HG03558 (cell line): ENCODE results near the gene NAGPA.

ENCODE experiments used
- ATAC-seq: cut with Tn5 transposase; IDR thresholded peaks from one replicate; pipeline ENCODE4 v1.9.1; 2021; ENCODE audit warnings: moderate number of reproducible peaks; ENCODE audit not compliant: unreplicated experiment; ENCODE audit errors: extremely low read depth

NAGPA gene

DNA sequence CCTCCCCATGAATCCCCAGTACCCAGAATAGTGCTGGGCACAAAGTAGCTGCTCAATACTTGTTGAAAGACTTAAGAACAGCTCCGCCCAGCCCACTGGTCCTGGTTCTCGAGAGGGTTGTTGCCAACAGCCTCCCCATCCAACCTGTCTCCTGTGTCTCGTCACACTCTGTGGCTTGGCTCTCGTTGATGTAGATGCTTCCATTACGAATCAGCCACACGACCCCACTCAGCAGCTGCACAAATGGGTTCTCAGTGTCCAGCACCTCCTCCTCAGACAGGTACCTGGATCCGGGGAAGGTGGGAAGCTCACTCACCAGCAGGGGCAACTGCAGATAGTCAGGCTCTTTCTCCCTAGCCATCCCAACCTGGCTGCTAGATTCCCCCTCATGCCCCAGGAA is 2.1 kb downstream of the NAGPA start:
- ATAC-seq = no peak

DNA sequence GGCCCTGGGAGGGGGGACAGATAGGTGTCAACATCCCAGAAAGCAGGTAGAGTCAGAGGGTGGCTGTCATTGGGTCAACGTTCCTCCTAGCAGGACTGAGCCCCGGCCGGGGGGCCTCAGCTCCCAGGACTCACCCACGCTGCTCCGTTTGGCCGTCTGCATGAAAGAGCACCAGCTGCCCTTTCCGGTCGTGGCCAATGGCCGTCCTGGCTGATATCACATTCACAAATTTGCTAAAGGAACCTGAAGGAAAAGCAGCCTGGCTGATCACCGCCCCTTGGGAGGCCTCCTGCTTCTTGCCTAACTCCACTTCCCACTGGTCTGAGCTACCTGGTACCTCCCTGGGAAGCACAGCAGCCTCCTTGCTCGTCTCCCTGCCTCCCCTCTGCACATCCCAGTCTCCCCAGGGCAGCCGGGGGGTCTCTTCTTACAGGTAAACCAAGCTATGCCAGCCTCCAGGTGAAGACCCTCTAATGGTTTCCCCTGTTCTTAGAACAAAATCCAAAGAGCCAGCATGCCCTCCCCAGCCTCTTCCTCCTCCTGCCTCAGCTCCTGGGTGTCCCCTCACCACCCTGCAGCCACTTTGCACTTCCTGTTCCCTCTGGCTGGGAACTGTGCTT is 3.4 kb downstream of the NAGPA start:
- ATAC-seq = no peak

DNA sequence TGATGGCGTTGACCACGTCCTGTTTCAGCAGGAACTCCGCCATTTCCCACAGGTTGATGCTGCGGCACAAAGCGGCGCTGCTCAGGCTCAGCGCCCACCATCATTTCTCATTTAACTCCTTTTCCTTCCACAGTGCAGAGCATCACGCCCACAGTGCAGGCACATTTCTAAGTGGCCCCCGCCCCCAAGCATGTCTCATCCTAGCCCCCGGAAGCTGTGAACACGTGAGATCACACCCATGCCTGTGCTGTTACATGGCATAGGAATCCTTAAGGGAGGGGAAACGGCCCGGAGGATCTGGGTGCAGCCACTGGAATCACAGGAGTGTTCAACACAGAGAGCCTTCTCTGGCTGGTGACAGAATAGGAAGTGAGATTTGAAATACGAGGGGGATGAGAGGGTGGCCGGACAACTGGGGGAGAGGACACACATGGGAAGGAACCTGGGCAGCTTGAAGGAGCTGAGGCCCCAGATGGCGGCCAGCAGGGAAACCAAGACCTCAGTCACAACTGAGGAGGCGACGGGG is 4.7 kb downstream of the NAGPA start:
- no peak for ATAC-seq

DNA sequence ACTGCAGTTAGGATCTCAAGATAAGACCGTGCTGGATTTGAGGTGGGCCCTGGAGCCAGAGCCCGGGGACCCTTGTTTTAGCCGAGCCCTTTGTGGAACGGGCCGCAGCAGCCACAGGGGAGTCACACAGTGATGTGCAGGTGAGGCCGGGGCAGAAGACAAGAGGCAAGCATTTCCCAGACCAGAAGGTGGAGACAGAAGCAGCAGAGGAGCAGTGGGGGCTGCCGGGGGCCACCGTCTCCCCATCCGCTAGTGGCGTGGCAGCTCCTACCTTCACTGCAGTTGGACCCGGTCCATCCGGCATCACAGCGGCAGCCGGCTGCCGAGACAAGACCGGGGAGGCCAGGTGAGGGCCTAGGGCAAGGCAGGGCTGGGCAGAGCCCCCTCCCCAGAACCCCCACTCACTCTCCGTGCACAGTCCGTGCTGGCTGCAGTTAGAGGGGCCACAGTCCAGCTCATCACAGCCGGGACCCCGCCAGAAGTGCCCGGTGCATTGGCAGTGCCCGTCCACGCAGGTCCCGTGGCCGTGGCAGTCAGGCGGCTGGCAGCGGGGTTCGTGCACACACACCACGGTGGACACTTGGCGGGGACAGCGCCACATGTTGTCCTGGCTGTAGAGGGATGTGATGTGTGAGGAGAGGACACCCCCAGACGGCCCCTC is 6.0 kb downstream of the NAGPA start:
- no peak for ATAC-seq

DNA sequence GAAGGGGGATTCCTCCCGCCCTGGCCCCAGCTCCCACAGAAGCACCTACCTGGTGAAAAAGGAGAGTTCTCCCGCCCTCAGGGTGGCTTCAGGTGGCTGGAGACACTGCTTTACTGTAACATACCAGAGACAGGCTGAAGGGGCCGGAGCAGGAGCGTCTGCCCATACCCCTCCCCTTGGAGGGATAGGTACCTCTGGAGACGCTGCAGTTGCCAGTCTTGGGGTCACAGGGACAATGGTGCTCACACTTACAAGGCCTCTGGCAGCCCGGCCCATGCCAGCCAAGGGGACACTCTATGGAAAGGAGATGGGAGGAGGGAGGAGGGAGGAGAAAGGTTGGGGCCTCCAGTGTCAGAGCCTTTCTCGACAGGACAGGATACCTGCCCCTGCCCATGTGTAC is 6.6 kb downstream of the NAGPA start:
- no peak for ATAC-seq

DNA sequence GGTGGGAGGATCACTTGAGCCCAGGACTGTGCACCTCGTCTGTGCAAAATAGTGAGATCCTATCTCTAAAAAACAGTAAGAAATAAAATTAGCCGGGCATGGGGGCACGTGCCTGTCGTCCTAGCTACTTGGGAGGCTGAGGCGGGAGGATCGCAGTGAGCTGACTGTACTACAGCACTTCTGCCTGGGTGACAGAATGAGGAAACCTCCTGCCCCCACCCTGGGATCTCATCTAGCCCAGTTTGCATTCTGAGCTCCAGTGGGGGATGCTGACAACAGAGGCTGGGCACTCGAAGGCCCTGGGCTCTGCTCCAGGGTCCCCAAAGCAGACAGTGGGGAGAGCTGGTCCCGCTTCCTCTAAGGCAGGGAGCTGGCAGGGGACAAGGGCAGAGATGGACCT is 7.1 kb downstream of the NAGPA start:
- ATAC-seq = no peak

DNA sequence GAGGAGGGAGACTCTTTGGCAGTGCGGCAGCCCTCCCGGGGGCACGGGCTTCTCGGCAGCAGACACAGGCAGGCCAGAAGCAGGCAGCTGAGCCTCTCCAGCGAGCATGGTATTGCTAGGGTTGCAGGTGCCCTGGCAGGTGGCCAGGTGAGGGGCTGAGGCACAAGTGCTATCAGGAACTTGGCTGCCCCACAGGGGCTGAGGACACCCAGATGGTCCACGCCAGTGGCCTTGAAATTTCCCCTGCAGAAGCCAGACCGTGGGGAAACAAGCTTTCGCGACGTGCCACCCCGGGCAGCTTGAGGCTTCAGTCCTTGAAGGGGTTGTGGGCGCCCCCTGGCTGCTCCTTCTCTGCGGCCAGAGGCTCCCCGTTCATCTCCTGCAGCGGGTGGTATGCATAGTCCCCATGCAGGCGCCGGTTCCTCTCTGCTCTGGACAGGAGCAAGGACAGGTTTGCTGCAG is 8.5 kb downstream of the NAGPA start:
- ATAC-seq = no peak

DNA sequence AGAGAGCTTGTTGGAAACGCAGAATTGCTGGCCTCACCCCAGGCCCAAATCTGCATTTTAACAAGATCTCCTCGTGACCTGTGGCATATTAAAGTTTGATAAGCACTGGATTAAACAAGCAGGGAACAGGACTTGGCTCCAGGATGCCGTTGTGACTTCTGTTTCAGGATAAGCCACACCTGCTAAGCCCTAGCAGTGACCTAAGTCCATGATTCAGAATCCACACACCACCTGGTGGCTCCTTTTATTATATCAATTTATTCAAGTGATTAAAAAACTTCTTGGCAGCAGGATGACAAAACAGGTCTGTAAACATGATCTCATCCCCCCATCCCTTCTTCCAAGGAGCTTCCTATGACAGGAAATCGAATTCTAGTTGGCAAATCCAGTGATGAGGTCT is 9.1 kb downstream of the NAGPA start:
- no peak for ATAC-seq

DNA sequence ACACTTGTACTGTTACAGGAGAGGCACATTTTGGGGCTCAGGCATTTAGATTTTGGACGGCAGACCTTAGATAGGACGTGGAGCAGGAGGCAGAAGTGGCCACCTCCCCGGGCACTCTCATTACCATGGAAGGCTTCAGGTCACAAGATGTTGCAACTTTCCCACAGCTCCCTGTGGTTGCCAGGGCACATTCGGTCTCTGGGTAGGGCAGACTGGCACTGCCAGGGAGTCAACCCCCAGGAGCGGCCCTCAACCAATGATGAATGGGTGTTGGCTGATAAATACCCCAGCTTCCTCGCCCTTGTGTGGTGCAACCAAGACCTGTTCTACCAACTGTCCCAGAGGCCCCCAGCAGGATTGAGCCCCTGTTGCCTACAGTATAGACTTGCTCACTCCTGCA is 11.2 kb downstream of the NAGPA start:
- ATAC-seq = no peak

DNA sequence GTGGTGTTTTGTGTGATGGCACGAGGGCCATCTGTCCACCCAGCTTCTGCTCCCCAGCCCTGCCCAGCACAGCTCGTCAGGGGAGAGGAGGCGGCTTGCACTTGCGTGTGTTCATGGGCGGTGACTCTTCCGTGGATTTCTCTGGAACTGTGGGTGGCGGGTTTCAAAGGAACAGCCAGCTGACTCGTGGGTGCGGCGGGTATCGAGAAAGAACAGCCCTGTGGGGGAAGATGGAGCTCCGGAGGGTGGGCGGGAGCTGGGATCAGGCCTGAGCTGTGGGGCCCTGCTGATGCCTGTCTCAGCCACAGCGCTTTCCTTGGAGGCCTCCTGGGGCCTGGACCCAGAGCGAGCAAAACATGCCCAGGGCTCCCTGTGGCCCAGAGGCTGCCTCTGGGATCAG is 13.2 kb downstream of the NAGPA start:
- ATAC-seq = no peak

DNA sequence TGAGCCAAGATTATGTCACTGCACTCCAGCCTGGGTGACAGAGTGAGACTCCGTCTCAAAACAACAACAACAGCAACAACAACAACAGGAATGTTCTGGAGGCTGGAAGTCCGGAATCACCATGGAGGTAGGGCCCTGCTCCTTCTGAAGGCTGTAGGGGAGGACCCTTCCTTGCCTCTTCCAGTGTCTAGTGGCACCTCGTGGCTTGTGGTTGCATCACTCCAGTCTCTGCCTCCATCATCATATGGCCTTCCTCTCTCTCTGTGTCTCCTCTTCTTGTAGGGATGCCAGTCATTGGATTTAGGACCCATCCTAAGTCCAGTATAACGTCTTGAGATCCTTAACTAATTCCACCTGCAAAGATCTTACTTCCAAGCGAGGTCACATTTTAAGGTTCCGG is 14.0 kb downstream of the NAGPA start:
- ATAC-seq = no peak

DNA sequence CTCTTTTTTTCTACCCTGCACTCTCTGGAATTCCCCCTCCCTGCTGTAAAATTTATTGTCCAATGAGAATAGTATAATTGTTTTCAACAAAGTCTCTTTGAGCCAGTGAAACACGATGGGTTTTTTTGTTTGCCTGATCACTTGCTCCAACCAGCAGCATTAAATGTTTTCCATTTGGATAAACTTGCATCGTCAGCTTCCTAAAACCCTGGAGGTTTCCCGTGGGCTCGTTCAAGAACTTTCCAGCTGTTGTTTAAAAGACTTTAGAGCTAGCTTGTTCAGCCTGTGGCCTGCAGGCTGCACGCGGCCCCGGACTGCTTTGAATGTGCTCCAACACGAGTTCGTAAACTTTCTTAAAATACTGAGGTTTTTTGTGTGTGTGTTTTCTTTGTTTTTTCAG is 14.9 kb downstream of the NAGPA start:
- ATAC-seq = no peak

DNA sequence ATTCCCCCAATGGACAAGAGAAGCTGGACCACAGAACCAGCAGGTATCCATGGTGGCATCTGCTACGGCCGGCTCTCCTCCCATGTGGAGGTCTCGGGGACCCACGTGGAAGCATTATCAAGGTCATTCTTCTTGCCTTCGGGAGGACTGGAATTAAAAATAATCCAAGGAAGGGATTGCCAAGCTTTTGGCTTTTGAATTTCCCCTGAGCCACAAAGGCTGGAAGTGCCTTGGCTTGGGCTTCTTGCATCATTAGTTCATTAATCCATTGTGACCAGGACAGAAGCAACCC is 16.1 kb downstream of the NAGPA start:
- ATAC-seq = no peak

DNA sequence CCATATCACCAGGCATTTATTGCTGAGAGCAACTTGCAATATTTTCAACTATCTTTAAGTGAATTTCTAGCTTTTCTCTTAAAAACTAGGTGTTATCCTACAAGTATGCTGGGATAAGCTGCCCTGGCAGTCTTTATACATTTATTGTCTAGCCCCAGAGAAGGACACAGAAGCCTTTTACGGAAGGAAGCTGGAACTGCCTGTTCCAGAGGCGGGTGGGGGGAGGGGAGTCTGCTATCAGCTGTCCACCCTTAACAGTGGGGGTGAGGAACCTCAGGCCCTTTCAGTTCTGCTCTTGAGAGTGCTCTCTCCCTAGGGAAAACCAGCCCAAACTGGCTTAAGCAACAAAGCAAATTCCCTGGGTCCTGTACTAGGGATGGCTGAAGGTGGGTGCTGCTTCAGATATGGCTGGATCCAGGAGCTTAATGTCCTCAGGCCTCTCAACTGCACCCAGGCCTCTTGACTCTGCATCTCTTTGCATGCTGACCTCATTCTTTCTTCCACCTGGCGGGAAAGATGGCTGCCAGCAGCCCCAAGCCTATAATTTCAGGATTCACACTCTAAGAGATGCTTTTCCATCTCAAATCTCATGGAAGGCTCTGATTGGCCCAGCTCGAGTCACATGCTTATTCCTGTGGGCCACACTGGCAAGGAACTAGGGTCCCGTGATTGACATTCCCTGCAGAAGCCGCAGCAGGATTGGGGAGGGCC is 16.6 kb downstream of the NAGPA start:
- ATAC-seq = no peak

DNA sequence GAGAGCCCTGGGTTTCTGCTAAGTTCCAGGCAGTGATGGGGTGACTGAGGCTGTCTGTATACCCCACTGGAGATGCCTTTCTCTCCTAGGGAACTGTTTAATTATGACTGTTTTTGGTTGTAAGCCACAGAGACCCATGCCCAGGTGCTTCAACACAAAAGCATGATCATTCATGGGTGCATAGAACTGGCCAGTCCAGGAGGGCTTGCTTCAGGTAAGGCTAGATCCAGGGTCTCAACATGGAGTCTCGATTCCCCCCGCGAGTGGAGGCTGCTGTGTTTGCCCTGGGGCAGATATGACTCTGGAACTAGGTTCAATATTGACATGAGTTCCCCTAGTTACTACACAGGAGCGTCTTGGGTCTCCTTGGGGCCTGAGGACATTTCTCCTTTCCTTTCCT is 17.8 kb downstream of the NAGPA start:
- ATAC-seq = no peak

DNA sequence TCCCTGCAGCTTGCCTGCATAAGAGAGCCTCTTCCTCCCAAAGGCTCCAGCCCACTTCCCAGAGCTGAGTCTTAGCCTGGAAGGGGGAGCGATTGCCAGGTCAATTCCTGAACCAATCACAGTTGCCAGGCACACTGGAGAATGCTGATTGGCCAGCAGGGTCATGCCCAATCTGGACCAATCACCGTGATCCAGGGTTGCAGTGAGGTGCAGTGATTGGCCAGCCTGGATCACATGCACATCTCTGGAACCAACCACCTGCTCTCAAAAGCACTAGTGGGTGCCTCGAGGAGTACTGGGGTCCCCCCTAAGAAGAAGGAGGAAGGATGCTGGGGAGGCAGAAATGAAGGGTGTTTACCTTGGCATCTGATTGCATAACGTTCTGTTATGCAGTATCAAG is 18.4 kb downstream of the NAGPA start:
- no peak for ATAC-seq

DNA sequence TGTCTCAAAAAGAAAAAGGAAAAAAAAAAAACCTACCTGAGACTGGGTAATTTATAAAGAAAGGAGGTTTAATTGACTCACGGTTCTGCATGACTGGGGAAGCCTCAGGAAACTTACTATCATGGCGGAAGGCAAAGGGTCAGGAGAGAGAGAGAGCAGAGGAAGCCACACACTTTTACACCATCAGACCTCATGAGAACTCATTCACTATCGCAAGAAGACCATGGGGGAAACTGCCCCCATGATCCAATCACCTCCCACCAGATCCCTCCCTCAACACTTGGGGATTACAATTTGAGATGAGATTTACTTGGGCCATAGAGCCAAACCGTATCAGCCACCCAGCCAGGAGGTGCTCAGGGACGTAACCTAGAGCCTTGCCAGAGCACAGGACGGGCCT is 20.8 kb downstream of the NAGPA start:
- no peak for ATAC-seq

DNA sequence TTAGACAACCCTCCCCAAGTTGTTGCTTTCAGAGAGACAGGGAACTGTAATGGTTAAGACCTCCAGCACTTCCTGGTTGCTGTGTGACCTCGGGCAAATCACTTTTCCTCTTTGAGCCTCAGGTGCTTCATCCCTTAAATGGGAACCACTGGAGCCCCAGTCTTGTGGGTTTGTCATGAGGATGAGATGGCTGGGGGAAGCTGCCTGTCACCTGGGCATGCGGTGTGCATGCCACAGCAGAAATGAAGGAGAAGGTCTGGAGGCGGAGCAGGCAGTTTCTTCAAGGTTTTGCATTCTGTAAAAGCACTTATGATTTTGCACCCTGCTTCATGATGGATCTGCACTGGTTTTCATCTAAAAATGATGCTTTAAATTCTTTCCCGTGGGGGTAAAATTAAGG is 22.1 kb downstream of the NAGPA start:
- no peak for ATAC-seq

DNA sequence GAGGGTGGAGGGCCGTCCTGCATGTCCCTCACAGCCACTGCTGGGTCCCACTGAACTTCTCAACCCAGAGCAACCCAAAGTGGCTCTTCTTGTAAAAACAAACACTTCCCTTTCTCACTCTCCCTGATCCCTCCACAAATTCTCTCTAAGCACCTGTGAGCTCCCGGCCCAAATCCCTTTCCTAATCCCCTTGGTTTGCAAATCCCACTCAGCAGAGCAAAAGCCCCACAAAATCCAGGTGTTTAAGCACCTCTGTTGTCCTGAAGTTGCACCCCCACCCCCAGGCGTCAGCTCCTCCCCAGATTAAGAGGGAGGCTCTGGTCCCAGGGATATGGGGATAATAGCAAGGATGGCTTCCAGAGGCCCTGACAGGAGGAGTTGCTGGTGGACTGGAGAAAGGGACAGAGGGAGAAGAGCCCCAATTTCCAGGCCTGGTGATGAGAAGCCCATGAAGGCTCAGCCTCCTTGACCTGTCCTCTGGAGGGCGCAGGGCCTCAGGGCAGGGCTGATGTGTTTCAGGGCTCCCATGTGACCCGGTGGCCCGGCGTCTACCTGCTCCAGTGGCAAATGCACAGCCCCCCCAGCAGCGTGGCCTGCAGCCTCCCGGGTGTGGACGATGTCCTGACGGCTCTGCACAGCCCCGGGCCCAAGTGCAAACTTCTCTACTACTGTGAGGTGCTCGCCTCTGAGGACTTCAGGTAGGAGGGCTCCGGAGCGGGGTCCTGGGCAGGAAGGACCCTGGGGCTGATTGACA is 23.0 kb downstream of the NAGPA start:
- ATAC-seq = no peak

DNA sequence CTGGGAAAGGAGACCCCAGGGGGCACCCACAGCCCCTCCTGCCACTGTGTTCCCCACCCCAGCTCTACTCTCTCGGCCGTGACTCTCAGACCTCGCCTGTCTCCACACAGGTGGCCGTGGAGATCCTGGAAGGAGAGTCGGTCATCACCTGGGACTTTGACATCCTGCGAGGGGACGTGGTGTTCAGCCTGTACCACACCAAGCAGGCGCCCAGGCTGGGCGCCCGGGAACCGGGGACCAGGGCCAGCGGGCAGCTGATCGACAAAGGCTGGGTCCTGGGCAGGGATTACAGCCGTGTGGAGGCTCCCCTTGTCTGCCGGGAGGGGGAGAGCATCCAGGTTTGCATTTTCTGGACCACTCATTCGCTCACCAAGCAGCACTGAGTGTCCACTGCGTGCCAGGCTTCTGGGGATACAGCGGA is 25.4 kb downstream of the NAGPA start:
- no peak for ATAC-seq

DNA sequence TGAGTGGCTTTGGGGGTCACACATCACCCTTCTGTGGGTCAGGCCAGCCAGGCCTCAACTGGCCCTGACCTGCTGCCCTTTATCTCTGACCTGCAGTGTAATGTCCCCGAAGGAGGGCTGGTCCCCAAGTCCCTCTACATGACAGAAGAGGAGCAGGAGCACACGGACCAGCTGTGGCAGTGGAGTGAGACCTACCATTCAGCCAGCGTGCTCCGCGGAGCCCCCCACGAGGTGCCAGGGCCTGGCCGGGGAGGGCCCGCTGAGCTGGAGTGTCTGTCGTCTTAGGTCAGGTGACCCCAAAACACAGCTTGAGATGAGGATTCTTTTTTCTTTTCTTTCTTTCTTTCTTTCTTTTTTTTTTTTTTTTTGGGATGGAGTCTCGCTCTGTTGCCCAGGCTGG is 26.5 kb downstream of the NAGPA start:
- no peak for ATAC-seq
